Activated gamma-delta T cell (primary cell): ENCODE results near the gene RNF157.

Source experiments
- DNase-seq: peaks from one replicate; lab custom pipeline; 2025; lab: John Stamatoyannopoulos, UW
- total RNA-seq, 2 donors: gene quantifications; one replicate each; lab custom pipeline; 2026; lab: John Stamatoyannopoulos, UW

The RNF157 gene
- total RNA-seq: 24.5 to 29.6 reads per million in 2 donors

- DNase-seq: peak; percentile 67
Measured at GRCh38 chr17:76240461-76241203, at the start of gene RNF157. Gene RNF157, minus strand, starts transcription at chr17:76240493. Its CDS starts 253 bp downstream, at chr17:76240240.

GRCh38 chr17:76281573-76282371, 41.5 kb upstream of the RNF157 start:
- no peak for DNase-seq

GRCh38 chr17:76280650-76281049, 40.4 kb upstream of the RNF157 start:
- DNase-seq: no peak

GRCh38 chr17:76279742-76280287, 39.5 kb upstream of the RNF157 start:
- DNase-seq: no peak

- DNase-seq: peak; percentile 52
Measured at GRCh38 chr17:76278952-76279741, 38.9 kb upstream of the RNF157 start.

- no peak for DNase-seq
Measured at GRCh38 chr17:76278268-76278908, 38.1 kb upstream of the RNF157 start.

GRCh38 chr17:76277300-76278267, 37.3 kb upstream of the RNF157 start:
- DNase-seq: no peak

- DNase-seq: no peak
Measured at GRCh38 chr17:76276461-76277299, 36.4 kb upstream of the RNF157 start.

GRCh38 chr17:76276069-76276431, 35.8 kb upstream of the RNF157 start:
- DNase-seq: no peak

- no peak for DNase-seq
Measured at GRCh38 chr17:76275382-76276068, 35.2 kb upstream of the RNF157 start.

- no peak for DNase-seq
Measured at GRCh38 chr17:76274112-76274956, 34.0 kb upstream of the RNF157 start.

- DNase-seq: no peak
Measured at GRCh38 chr17:76273445-76274111, 33.3 kb upstream of the RNF157 start.

- no peak for DNase-seq
Measured at GRCh38 chr17:76272541-76273444, 32.5 kb upstream of the RNF157 start.

- DNase-seq: peak; percentile 51
Measured at GRCh38 chr17:76271669-76272540, 31.6 kb upstream of the RNF157 start.
